HL-60 (cell line): Measurements from ENCODE around the gene SH3GL3.

Source experiments
- CTCF ChIP-seq: IDR thresholded peaks from one replicate; pipeline ENCODE4 v1.5.1; 2011; ENCODE audit warnings: low read length, control low read depth, inconsistent platforms; ENCODE audit not compliant: insufficient read depth
- REST ChIP-seq: IDR thresholded peaks from 2 replicates; pipeline ENCODE4 v1.6.1; 2012; ENCODE audit warnings: low read depth; ENCODE audit not compliant: insufficient replicate concordance

DNA sequence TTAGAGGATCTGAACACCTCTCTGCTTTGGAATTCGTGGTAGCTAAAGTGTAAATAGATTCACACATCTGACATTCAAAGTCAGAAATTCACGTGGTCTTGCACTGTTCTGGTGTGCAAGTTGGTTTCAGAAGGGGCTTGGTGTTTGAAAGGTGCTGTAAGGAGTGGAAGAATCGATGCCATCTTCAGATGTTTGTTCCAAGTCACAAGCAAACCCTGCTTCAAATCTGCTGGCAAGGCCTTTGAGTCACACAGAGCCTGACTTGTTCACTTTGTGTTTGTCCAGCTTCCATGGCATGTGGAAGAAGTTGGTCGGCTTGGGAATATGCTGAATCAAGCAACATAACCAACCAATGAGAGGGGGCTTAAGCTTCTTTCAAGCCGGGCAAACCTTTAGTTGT lies 44.3 kb downstream of the SH3GL3 start:
- TF ChIP-seq REST (no peak), CTCF (no peak)
